Hepatocyte (in vitro differentiated cells): ENCODE results near the gene KCNJ5. TPM values are rescaled to one million over a fixed set of nuclear protein-coding genes. Genes with fewer than 3 reads are reported as not detected.

Experiments used
- DNase-seq: peaks from one replicate; pipeline ENCODE4 v3.0.0-alpha.2; 2016; ENCODE audit warnings: low spot score
- H2AFZ ChIP-seq: fragments of 200-600 bp; sonication (generic); 2 replicates; pipeline ENCODE4 v1.6.0; 2016; ENCODE audit warnings: antibody characterized with exemption, mild to moderate bottlenecking
- H3K27ac ChIP-seq: fragments of 200-600 bp; sonication (generic); 2 replicates; pipeline ENCODE4 v1.5.1; 2016; ENCODE audit warnings: mild to moderate bottlenecking
- H3K27me3 ChIP-seq: fragments of 200-600 bp; sonication (generic); 2 replicates; pipeline ENCODE4 v1.6.1; 2016
- H3K36me3 ChIP-seq: fragments of 200-600 bp; sonication (generic); replicated peaks from 2 replicates; pipeline ENCODE4 v1.5.1; 2016; ENCODE audit warnings: low read depth; ENCODE audit not compliant: insufficient read depth
- H3K4me1 ChIP-seq: fragments of 200-600 bp; sonication (generic); 2 replicates; pipeline ENCODE4 v1.5.1; 2016; ENCODE audit warnings: mild to moderate bottlenecking, moderate library complexity; ENCODE audit not compliant: insufficient read depth
- H3K4me2 ChIP-seq: fragments of 200-600 bp; sonication (generic); 2 replicates; pipeline ENCODE4 v1.6.0; 2016
- H3K4me3 ChIP-seq: fragments of 200-600 bp; sonication (generic); 2 replicates; pipeline ENCODE4 v1.5.1; 2016; ENCODE audit warnings: mild to moderate bottlenecking
- H3K79me2 ChIP-seq: fragments of 200-600 bp; sonication (generic); 2 replicates; pipeline ENCODE4 v1.6.0; 2017; ENCODE audit warnings: mild to moderate bottlenecking
- H3K9me2 ChIP-seq: fragments of 200-600 bp; sonication (generic); replicated peaks from 2 replicates; pipeline ENCODE4 v1.6.0; 2017; ENCODE audit warnings: mild to moderate bottlenecking; ENCODE audit not compliant: insufficient read depth
- H3K9me3 ChIP-seq: fragments of 200-600 bp; sonication (generic); 2 replicates; pipeline ENCODE4 v1.5.1; 2016; ENCODE audit warnings: low read depth, mild to moderate bottlenecking
- H4K20me1 ChIP-seq: fragments of 200-600 bp; sonication (generic); 2 replicates; pipeline ENCODE4 v1.6.0; 2016; ENCODE audit warnings: mild to moderate bottlenecking; ENCODE audit not compliant: insufficient read depth, poor library complexity, severe bottlenecking
- CTCF ChIP-seq: fragments of 200-600 bp; sonication (generic); IDR thresholded peaks from 2 replicates; pipeline ENCODE4 v1.5.1; 2016; ENCODE audit warnings: antibody characterized with exemption, mild to moderate bottlenecking; ENCODE audit not compliant: poor library complexity
- EZH2 ChIP-seq: fragments of 200-600 bp; sonication (generic); IDR thresholded peaks from 2 replicates; pipeline ENCODE4 v1.6.1; 2016; ENCODE audit warnings: antibody characterized with exemption, mild to moderate bottlenecking, borderline replicate concordance
- EZH2phosphoT487 ChIP-seq: fragments of 200-600 bp; sonication (generic); IDR thresholded peaks from one replicate; pipeline ENCODE4 v1.6.1; 2018; ENCODE audit warnings: antibody characterized with exemption, mild to moderate bottlenecking, low read depth, moderate library complexity; ENCODE audit not compliant: unreplicated experiment, severe bottlenecking
- WGBS: methylation state at CpG from one replicate; pipeline ENCODE4 v1.1.6; 2016; ENCODE audit warnings: low lambda C conversion rate; ENCODE audit errors: missing lambda C conversion rate; 5-methylcytosine and 5-hydroxymethylcytosine counted together
- polyA plus RNA-seq: library from polyadenylated mRNA; unstranded; fragments of >200 nt; fragmentation: Nextera tagmentation; extraction: Ambion mirVana; gene quantifications from 2 replicates; pipeline ENCODE4 v1.2.1, GENCODE V29; 2016
- total RNA-seq: library from RNA; depleted of rRNA; stranded (reverse); fragments of >200 nt; gene quantifications from 2 replicates; pipeline ENCODE4 v1.2.3, GENCODE V29; 2014

The KCNJ5 gene
- total and polyA plus RNA-seq, 2 experiments from 2014 or later: 1.00 to 1.2 TPM

GRCh38 chr11:128956401-128957201 is 65.4 kb downstream of the KCNJ5 start:
- Histone ChIP-seq H2AFZ (no peak overlapping the region), H3K4me1 (no peaks in the 10 kb centered on the region), H3K27ac (no peak overlapping the region), H3K27me3 (no peaks in the 10 kb centered on the region), H3K36me3 (no peaks in the 10 kb centered on the region), H3K4me2 (no peak overlapping the region), H4K20me1 (no peaks in the 10 kb centered on the region), H3K9me3 (no peaks in the 10 kb centered on the region), H3K4me3 (no peak overlapping the region), H3K79me2 (no peaks in the 10 kb centered on the region), H3K9me2 (no peaks in the 10 kb centered on the region)
- DNase-seq: peak; percentile 84
- TF ChIP-seq EZH2 (no peak), CTCF (peak; percentile 81), EZH2phosphoT487 (no peak)
- WGBS: 50% methylated on average over 8 of the region's 8 CpGs

- WGBS: 91% methylated on average over 8 of the region's 8 CpGs
Observed at GRCh38 chr11:128957202-128957482, 66.0 kb downstream of the KCNJ5 start.

GRCh38 chr11:128961645-128962044 is 70.5 kb downstream of the KCNJ5 start:
- Histone ChIP-seq H3K9me3 (no peaks in the 10 kb centered on the region), H3K79me2 (no peaks in the 10 kb centered on the region), H3K4me3 (no peak overlapping the region), H3K36me3 (no peaks in the 10 kb centered on the region), H3K27me3 (no peaks in the 10 kb centered on the region), H2AFZ (no peak overlapping the region), H3K4me1 (no peaks in the 10 kb centered on the region), H3K9me2 (no peaks in the 10 kb centered on the region), H3K4me2 (no peak overlapping the region), H3K27ac (no peak overlapping the region), H4K20me1 (no peaks in the 10 kb centered on the region)
- no peak for TF ChIP-seq EZH2phosphoT487
- no peak for TF ChIP-seq EZH2
- no peak for TF ChIP-seq CTCF
- 96% methylated on average over 2 of the region's 2 CpGs for WGBS
- no peak for DNase-seq

More at GRCh38 chr11:128957202-128957482, 66.0 kb downstream of the KCNJ5 start:
- no peaks in the 10 kb centered on the region for H3K9me2 ChIP-seq
- no peak overlapping the region for H2AFZ ChIP-seq
- H3K27me3 ChIP-seq: no peaks in the 10 kb centered on the region
- H3K79me2 ChIP-seq: no peaks in the 10 kb centered on the region
- DNase-seq: no peak
- H3K27ac ChIP-seq: no peak overlapping the region
- no peaks in the 10 kb centered on the region for H3K9me3 ChIP-seq
- H4K20me1 ChIP-seq: no peaks in the 10 kb centered on the region
- TF ChIP-seq EZH2phosphoT487: no peak
- no peak for TF ChIP-seq EZH2
- no peak for TF ChIP-seq CTCF
- no peaks in the 10 kb centered on the region for H3K36me3 ChIP-seq
- no peak overlapping the region for H3K4me2 ChIP-seq
- H3K4me1 ChIP-seq: no peaks in the 10 kb centered on the region
- no peak overlapping the region for H3K4me3 ChIP-seq
